Measurements from ENCODE around the gene CD59. TPM values are rescaled to one million over a fixed set of nuclear protein-coding genes. Genes with fewer than 3 reads are reported as not detected.

CD59 gene
- total and polyA plus RNA-seq, 2 of the 13 experiments (the other 11 are each of a cell fraction or from before 2014, with no cell fraction given): 127 to 289 TPM

GRCh38 chr11:33699515-33700062 lies 36.6 kb downstream of the CD59 start (continued):
- TF ChIP-seq ZNF784 (CRISPR knock-in tag; IDR thresholded peaks at IDR 0.05; ENCODE audit: borderline replicate concordance): no peak
- TF ChIP-seq PHF20 (CRISPR knock-in tag; IDR thresholded peaks at IDR 0.05): no peak
- no peak for TF ChIP-seq CBX2 (IDR thresholded peaks at IDR 0.05; ENCODE audit: low read depth, low read length)
- peak; percentile 49; the same call in 1 of the 2 replicates for TF ChIP-seq CBX2 (CRISPR knock-in tag; IDR thresholded peaks at IDR 0.05; ENCODE audit: low read depth)
- no peak for TF ChIP-seq FOXP1 (IDR thresholded peaks at IDR 0.05)
- 0 out of 2 replicates have a peak, but pooled peaks have one; percentile 42 for TF ChIP-seq FOXP1 (CRISPR knock-in tag; IDR thresholded peaks at IDR 0.05)
- TF ChIP-seq ZBTB39 (CRISPR knock-in tag; IDR thresholded peaks at IDR 0.05): no peak
- TF ChIP-seq MTA3 (CRISPR knock-in tag; IDR thresholded peaks at IDR 0.05): no peak
- 0 out of 2 replicates have a peak, but pooled peaks have one; percentile 41 for TF ChIP-seq ZMYM2 (CRISPR knock-in tag; IDR thresholded peaks at IDR 0.05)
- TF ChIP-seq ZSCAN9 (CRISPR knock-in tag; IDR thresholded peaks at IDR 0.05; ENCODE audit: borderline replicate concordance): peak; percentile 70; the same call in 1 of the 2 replicates
- TF ChIP-seq HOXA5 (CRISPR knock-in tag; IDR thresholded peaks at IDR 0.05): peak; percentile 42; the same call in 1 of the 2 replicates
- no peak for TF ChIP-seq ZNF576 (CRISPR knock-in tag; IDR thresholded peaks at IDR 0.05)
- TF ChIP-seq ZNF660 (CRISPR knock-in tag; IDR thresholded peaks at IDR 0.05; ENCODE audit: borderline replicate concordance, low read depth): no peak
- TF ChIP-seq ZSCAN30 (CRISPR knock-in tag; IDR thresholded peaks at IDR 0.05): no peak
- no peak; the same call in 1 of the 2 replicates for TF ChIP-seq FOXC1 (CRISPR knock-in tag; IDR thresholded peaks at IDR 0.05; ENCODE audit: borderline replicate concordance)
- peak; percentile 70; the same call in 1 of the 2 replicates for TF ChIP-seq KDM5B (CRISPR knock-in tag; IDR thresholded peaks at IDR 0.05; ENCODE audit: borderline replicate concordance)
- TF ChIP-seq MEIS2 (CRISPR knock-in tag; IDR thresholded peaks at IDR 0.05): no peak; the same call in 1 of the 2 replicates
- no peak for TF ChIP-seq ZNF557 (CRISPR knock-in tag; IDR thresholded peaks at IDR 0.05)
- no peak for TF ChIP-seq HMG20B (CRISPR knock-in tag; conservative IDR thresholded peaks at IDR 0.05)
- TF ChIP-seq ZNF546 (CRISPR knock-in tag; conservative IDR thresholded peaks at IDR 0.05): no peak
- TF ChIP-seq KDM1A (CRISPR knock-in tag; IDR thresholded peaks at IDR 0.05): no peak
- peak; percentile 90 for TF ChIP-seq HNF4A (CRISPR knock-in tag; IDR thresholded peaks at IDR 0.05)
- no peak for TF ChIP-seq KAT2B (IDR thresholded peaks at IDR 0.05; ENCODE audit: borderline replicate concordance, low read depth, low read length)
- no peak for TF ChIP-seq AHR (CRISPR knock-in tag; IDR thresholded peaks at IDR 0.05)
- peak; percentile 58; the same call in 1 of the 2 replicates for TF ChIP-seq DR1 (CRISPR knock-in tag; IDR thresholded peaks at IDR 0.05)
- peak; percentile 56 for TF ChIP-seq TEAD3 (CRISPR knock-in tag; optimal IDR thresholded peaks at IDR 0.05; ENCODE audit: borderline replicate concordance)
- peak; percentile 48 for TF ChIP-seq FOXA3 (CRISPR knock-in tag; IDR thresholded peaks at IDR 0.05)
- peak; percentile 98 for TF ChIP-seq RXRA (CRISPR knock-in tag; IDR thresholded peaks at IDR 0.05)
- no peak for TF ChIP-seq GATA4 (IDR thresholded peaks at IDR 0.05; ENCODE audit: borderline replicate concordance, low read depth)
- TF ChIP-seq GZF1 (CRISPR knock-in tag; IDR thresholded peaks at IDR 0.05): no peak
- TF ChIP-seq, protein P1, sequence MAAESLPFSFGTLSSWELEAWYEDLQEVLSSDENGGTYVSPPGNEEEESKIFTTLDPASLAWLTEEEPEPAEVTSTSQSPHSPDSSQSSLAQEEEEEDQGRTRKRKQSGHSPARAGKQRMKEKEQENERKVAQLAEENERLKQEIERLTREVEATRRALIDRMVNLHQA (CRISPR knock-in tag; IDR thresholded peaks at IDR 0.05): no peak
- TF ChIP-seq TAF15 (IDR thresholded peaks at IDR 0.05; ENCODE audit: low read depth, low read length, poor library complexity, severe bottlenecking): no peak

All from HepG2 (cell line).